ENCODE results near the gene OGA. TPM values are rescaled to one million over a fixed set of nuclear protein-coding genes. Genes with fewer than 3 reads are reported as not detected.

The OGA gene
- total RNA-seq, 1 donor = 93.7 TPM

GRCh38 chr10:101766753-101767599 is 51.3 kb downstream of the OGA start:
- H3K4me3 ChIP-seq (ENCODE audit: low read depth, low read length) = no peak overlapping the region
- DNase-seq (ENCODE audit: low read depth) = no peak
- TF ChIP-seq CTCF (IDR thresholded peaks at IDR 0.05; ENCODE audit: insufficient read depth, low read length) = no peak

- TF ChIP-seq CTCF (IDR thresholded peaks at IDR 0.05; ENCODE audit: insufficient read depth, low read length) = no peak
- DNase-seq (ENCODE audit: low read depth) = no peak
Observed at GRCh38 chr10:101766306-101766705, 51.9 kb downstream of the OGA start.

GRCh38 chr10:101763141-101763846 is 55.0 kb downstream of the OGA start:
- no peak overlapping the region for H3K4me3 ChIP-seq (ENCODE audit: low read depth, low read length)
- DNase-seq (ENCODE audit: low read depth) = no peak
- no peak for TF ChIP-seq CTCF (IDR thresholded peaks at IDR 0.05; ENCODE audit: insufficient read depth, low read length)

More at GRCh38 chr10:101766306-101766705, 51.9 kb downstream of the OGA start:
- no peak overlapping the region for H3K4me3 ChIP-seq (ENCODE audit: low read depth, low read length)

- DNase-seq (ENCODE audit: low read depth) = no peak
- TF ChIP-seq CTCF (IDR thresholded peaks at IDR 0.05; ENCODE audit: insufficient read depth, low read length) = no peak
- H3K4me3 ChIP-seq (ENCODE audit: low read depth, low read length) = no peak overlapping the region
Observed at GRCh38 chr10:101762736-101763135, 55.5 kb downstream of the OGA start.

GRCh38 chr10:101761226-101761625 is 57.0 kb downstream of the OGA start:
- no peak for TF ChIP-seq CTCF (IDR thresholded peaks at IDR 0.05; ENCODE audit: insufficient read depth, low read length)
- H3K4me3 ChIP-seq (ENCODE audit: low read depth, low read length) = no peak overlapping the region
- no peak for DNase-seq (ENCODE audit: low read depth)

GRCh38 chr10:101760510-101760909 is 57.7 kb downstream of the OGA start:
- no peak for TF ChIP-seq CTCF (IDR thresholded peaks at IDR 0.05; ENCODE audit: insufficient read depth, low read length)

More at GRCh38 chr10:101760510-101760909, 57.7 kb downstream of the OGA start:
- no peak overlapping the region for H3K4me3 ChIP-seq (ENCODE audit: low read depth, low read length)
- peak; percentile 19 for DNase-seq (ENCODE audit: low read depth)
